22Rv1 (cell line): ENCODE results near the gene DPEP2.

Experiments
- CTCF ChIP-seq: fragments of 450-650 bp; IDR thresholded peaks from 2 replicates; pipeline ENCODE4 v1.5.1; 2017; ENCODE audit warnings: mild to moderate bottlenecking
- ZFX ChIP-seq: fragments of 450-650 bp; IDR thresholded peaks from 2 replicates; pipeline ENCODE4 v1.6.1; 2017; ENCODE audit warnings: antibody characterized with exemption, borderline replicate concordance

- TF ChIP-seq CTCF (no peak), ZFX (no peak)
These were observed 29.8 kb downstream of the DPEP2 start for GRCh38 chr16:67969254-67970039.
